K562 (cell line): ENCODE results near the gene NCAPG2. TPM values are rescaled to one million over a fixed set of nuclear protein-coding genes. Genes with fewer than 3 reads are reported as not detected.
"Not testable (repeated sequence)": the region's sequence is repeated elsewhere in the genome, so short reads cannot be mapped to it uniquely, and the experiment has no call there.

Experiments
- ATAC-seq: fragments of 200-7000 bp; cut with Tn5 transposase; 3 replicates; pipeline ENCODE4 v1.9.1; 2020; ENCODE audit warnings: moderate library complexity
- BruUV-seq: library from RNA; stranded (reverse); fragments of 400-500 nt; replicated peaks from 2 replicates; lab custom pipeline; 2021; lab: Mats Ljungman, UMichigan
- CTCF ChIA-PET: fragments of 300-600 bp; formaldehyde crosslinking; extraction: SDS; loops from one replicate; lab custom pipeline; 2021; ENCODE audit warnings: low intra/inter-chr PET ratio; lab: Yijun Ruan, JAX
- POLR2A ChIA-PET: fragments of 300-600, 350-650 bp; sonication (Branson Sonifier 250); formaldehyde crosslinking; extraction: SDS; loops from one replicate; lab custom pipeline; 2021; ENCODE audit warnings: antibody characterized with exemption, inconsistent platforms; lab: Yijun Ruan, JAX
- DNase-seq, 4 experiments: peaks; one replicate each; pipeline versions ENCODE4 v3.0.0 to v3.0.0-alpha.2; 2011 to 2018; ENCODE audit warnings: low spot score in 3 of 4, mixed read lengths in 3 of 4; ENCODE audit errors: extremely low read depth in 1 of 4
- FAIRE-seq: peaks from 2 replicates; lab custom pipeline; 2011; peaks lifted over from hg19 to GRCh38; lab: Jason Lieb, UNC
- H2AFZ ChIP-seq: 2 replicates; pipeline ENCODE4 v1.6.0; 2011; ENCODE audit warnings: low read depth, low read length, control low read depth, inconsistent platforms
- H3K27ac ChIP-seq: fragments of 200-600 bp; 3 replicates; pipeline ENCODE4 v1.8.0; 2011; ENCODE audit warnings: low read depth, mild to moderate bottlenecking, control low read depth, inconsistent platforms, low read length, moderate library complexity, mixed read lengths; ENCODE audit errors: extremely low read depth
- H3K27me3 ChIP-seq, 2 experiments: fragments of 300-600 bp in 1 of 2; 2 replicates in 1 of 2; 3 replicates in 1 of 2; pipeline versions ENCODE4 v1.6.0 to v1.8.0; 2011; ENCODE audit warnings: inconsistent platforms in 2 of 2, low read length in 2 of 2, mild to moderate bottlenecking in 1 of 2, mixed read lengths in 1 of 2, moderate library complexity in 1 of 2; ENCODE audit not compliant: control insufficient read depth in 2 of 2, insufficient read depth in 2 of 2
- H3K36me3 ChIP-seq: fragments of 300-600 bp; 3 replicates; pipeline ENCODE4 v1.8.0; 2011; ENCODE audit warnings: mild to moderate bottlenecking, low read length, inconsistent platforms; ENCODE audit not compliant: control insufficient read depth, insufficient read depth
- H3K4me1 ChIP-seq, 2 experiments: fragments of 200-600 bp in 1 of 2; replicated peaks in 1 of 2; 2 replicates in 1 of 2; 3 replicates in 1 of 2; pipeline versions ENCODE4 v1.5.1 to v1.8.0; 2011; ENCODE audit warnings: inconsistent platforms in 2 of 2, low read length in 2 of 2, mild to moderate bottlenecking in 1 of 2, mixed read lengths in 1 of 2, moderate library complexity in 1 of 2; ENCODE audit not compliant: control insufficient read depth in 2 of 2, insufficient read depth in 2 of 2
- H3K4me2 ChIP-seq: 2 replicates; pipeline ENCODE4 v1.6.1; 2011; ENCODE audit warnings: low read length, control low read depth, inconsistent platforms, mixed read lengths; ENCODE audit not compliant: insufficient read depth
- H3K4me3 ChIP-seq: fragments of 200-600 bp; sonication (generic), shearing (Covaris generic); 2 replicates; pipeline ENCODE4 v1.5.1; 2016; ENCODE audit warnings: control low read depth, inconsistent platforms
- H3K79me2 ChIP-seq: fragments of 200-600 bp; 3 replicates; pipeline ENCODE4 v1.8.0; 2011; ENCODE audit warnings: low read length, inconsistent platforms; ENCODE audit not compliant: control insufficient read depth, insufficient read depth
- H3K9ac ChIP-seq, 2 experiments: 2 replicates each; pipeline versions ENCODE4 v1.6.0 to v1.6.1; 2011; ENCODE audit warnings: low read depth in 2 of 2, low read length in 2 of 2, control low read depth in 1 of 2, inconsistent platforms in 1 of 2, mild to moderate bottlenecking in 1 of 2, mixed read lengths in 1 of 2; ENCODE audit not compliant: insufficient read depth in 1 of 2
- H3K9me1 ChIP-seq: one replicate; pipeline ENCODE4 v1.6.0; 2011; ENCODE audit warnings: inconsistent platforms, mild to moderate bottlenecking, low read length, moderate library complexity; ENCODE audit not compliant: control insufficient read depth, insufficient read depth
- H3K9me3 ChIP-seq: replicated peaks from 2 replicates; pipeline ENCODE4 v1.5.1; 2011; ENCODE audit warnings: low read depth, low read length, inconsistent platforms; ENCODE audit not compliant: control insufficient read depth, insufficient read depth
- H4K20me1 ChIP-seq: replicated peaks from 2 replicates; pipeline ENCODE4 v1.6.1; 2011; ENCODE audit warnings: low read length, inconsistent platforms, mixed read lengths; ENCODE audit not compliant: control insufficient read depth, insufficient read depth
- ARNT ChIP-seq, 2 experiments: fragments of 450-650 bp; IDR thresholded peaks; 2 replicates each; pipeline ENCODE4 v1.6.1; 2016; ENCODE audit warnings: mild to moderate bottlenecking in 1 of 2
- BCOR ChIP-seq: fragments of 450-650 bp; IDR thresholded peaks from 2 replicates; pipeline ENCODE4 v1.6.1; 2016
- RBM25 ChIP-seq: fragments of 200-400 bp; formaldehyde crosslinking; IDR thresholded peaks from 2 replicates; pipeline ENCODE4 v1.6.1; 2018; ENCODE audit warnings: low read length, low read depth, moderate library complexity; ENCODE audit not compliant: severe bottlenecking
- ZNF146 ChIP-seq: IDR thresholded peaks from one replicate; pipeline ENCODE4 v1.6.1; 2018; ENCODE audit warnings: missing compliant biosample characterization; ENCODE audit not compliant: unreplicated experiment
- WGBS: fragments of 100-300 bp; shearing (Covaris generic); methylation state at CpG from one replicate; pipeline ENCODE4 v1.1.6; 2016; ENCODE audit warnings: low coverage, mixed read lengths; ENCODE audit not compliant: insufficient coverage; ENCODE audit errors: missing lambda C conversion rate; 5-methylcytosine and 5-hydroxymethylcytosine counted together
- in situ Hi-C: fragments of 300-500 bp; cut with MboI; formaldehyde crosslinking; loops from 4 replicates; pipeline ENCODE4 v1.15.0; 2018; ENCODE audit warnings: inconsistent platforms, mixed read lengths
- intact Hi-C: fragments of 100-400 bp; cut with micrococcal nuclease; formaldehyde crosslinking; loops from 2 replicates; pipeline ENCODE4 v1.14.2; 2022
- polyA plus RNA-seq, 8 experiments: library from polyadenylated mRNA; depleted of rRNA in 4 of 8; stranded (reverse) in 5 of 8; unstranded in 3 of 8; fragments of >200 nt; fragmentation: Nextera tagmentation in 2 of 8; fragmentation: Illumina TruSeq in 1 of 8; extraction: Ambion mirVana in 2 of 8; extraction: Trizol in 1 of 8; gene quantifications; 2 replicates each; pipeline versions ENCODE4 v1.2.1 to v1.2.3, GENCODE V29; 2011 to 2014; ENCODE audit warnings: inconsistent platforms in 1 of 8, missing spikeins in 1 of 8
- total RNA-seq, 7 experiments: library from RNA; depleted of rRNA in 6 of 7; stranded (reverse); fragments of >200 nt in 6 of 7; fragmentation: Illumina TruSeq in 2 of 7; extraction: Trizol in 2 of 7; gene quantifications; 2 replicates each; pipeline versions ENCODE4 v1.2.1 to v1.2.3, GENCODE V29; 2011 to 2021; ENCODE audit warnings: low replicate concordance in 1 of 7

NCAPG2 gene
- total and polyA plus RNA-seq, 9 of the 15 experiments (the other 6 are each of a cell fraction or from before 2014, with no cell fraction given) = 21.5 to 127 (median 86.1) TPM

GRCh38 chr7:158697597-158697996 lies 7.0 kb downstream of the NCAPG2 start:
- H3K4me1 ChIP-seq, CTCF ChIA-PET, H3K4me2 ChIP-seq, H3K27ac ChIP-seq, ATAC-seq, DNase-seq, FAIRE-seq, H3K4me3 ChIP-seq, BruUV-seq, H3K27me3 ChIP-seq, H3K9me3 ChIP-seq, H3K9ac ChIP-seq, H3K9me1 ChIP-seq, H2AFZ ChIP-seq, H4K20me1 ChIP-seq: not testable (repeated sequence)
- Histone ChIP-seq H3K79me2 (peaks cover 85% of the 10 kb centered on the region), H3K36me3 (peaks cover 95% of the 10 kb centered on the region)
- POLR2A ChIA-PET = interaction anchor here (0.6 to 2.4 kb wide), 7 partner anchors 8 to 185 kb away, joined by 3 to 9 read pairs (median 3); no protein-coding TSS in a partner anchor
- 100% methylated on average over 2 of the region's 2 CpGs for WGBS
- 0 out of 4 replicates have a peak, but pooled peaks of 1 of the 2 experiments have one; percentile 14 for TF ChIP-seq ARNT (IDR thresholded peaks at IDR 0.05)
- peak; percentile 83 for TF ChIP-seq ZNF146 (CRISPR knock-in tag)
- TF ChIP-seq BCOR = 0 out of 2 replicates have a peak, but pooled peaks have one; percentile 9
- TF ChIP-seq RBM25 = peak; percentile 18
- intact Hi-C loops = loop anchor here (2.0 kb wide), 1 partner anchor 131 kb away; the partner anchor contains the start of gene ESYT2
- in situ Hi-C loops = loop anchor here (10.0 kb wide), 1 partner anchor 277 kb away; no protein-coding TSS in a partner anchor
